ENCODE data around the gene CUL7. TPM values are rescaled to one million over a fixed set of nuclear protein-coding genes. Genes with fewer than 3 reads are reported as not detected.

The CUL7 gene
- total RNA-seq, 1 donor from 2014 or later = 7.0 TPM

DNA sequence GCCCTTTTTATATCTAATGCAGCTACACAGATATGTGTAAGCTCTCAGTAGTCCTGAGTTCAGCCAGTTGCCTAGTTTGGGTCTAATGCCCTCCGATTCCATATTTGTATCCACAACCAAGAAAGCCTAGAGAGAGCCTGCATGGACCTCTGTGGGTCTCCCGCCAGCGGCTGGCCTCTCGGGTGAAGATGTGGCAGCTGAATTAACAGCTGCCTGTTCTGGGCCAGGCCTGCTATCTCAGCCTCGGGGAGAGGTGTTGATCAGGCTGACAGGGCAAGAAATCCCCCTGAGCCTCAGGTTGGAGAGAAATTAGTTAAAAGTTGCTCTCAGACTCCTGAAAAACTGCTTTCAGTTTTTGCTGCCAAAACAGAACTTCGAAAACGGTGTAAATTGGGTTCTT lies 42.3 kb upstream of the CUL7 start:
- Histone ChIP-seq H3K36me3 (no peaks in the 10 kb centered on the region), H3K9me3 (replicated peaks) (no peaks in the 10 kb centered on the region), H3K4me3 (no peak overlapping the region), H3K27me3 (ENCODE audit: low read depth) (no peaks in the 10 kb centered on the region), H3K27ac (replicated peaks) (no peak overlapping the region), H3K4me1 (peaks cover 9% of the 10 kb centered on the region)
- TF ChIP-seq, protein P1, sequence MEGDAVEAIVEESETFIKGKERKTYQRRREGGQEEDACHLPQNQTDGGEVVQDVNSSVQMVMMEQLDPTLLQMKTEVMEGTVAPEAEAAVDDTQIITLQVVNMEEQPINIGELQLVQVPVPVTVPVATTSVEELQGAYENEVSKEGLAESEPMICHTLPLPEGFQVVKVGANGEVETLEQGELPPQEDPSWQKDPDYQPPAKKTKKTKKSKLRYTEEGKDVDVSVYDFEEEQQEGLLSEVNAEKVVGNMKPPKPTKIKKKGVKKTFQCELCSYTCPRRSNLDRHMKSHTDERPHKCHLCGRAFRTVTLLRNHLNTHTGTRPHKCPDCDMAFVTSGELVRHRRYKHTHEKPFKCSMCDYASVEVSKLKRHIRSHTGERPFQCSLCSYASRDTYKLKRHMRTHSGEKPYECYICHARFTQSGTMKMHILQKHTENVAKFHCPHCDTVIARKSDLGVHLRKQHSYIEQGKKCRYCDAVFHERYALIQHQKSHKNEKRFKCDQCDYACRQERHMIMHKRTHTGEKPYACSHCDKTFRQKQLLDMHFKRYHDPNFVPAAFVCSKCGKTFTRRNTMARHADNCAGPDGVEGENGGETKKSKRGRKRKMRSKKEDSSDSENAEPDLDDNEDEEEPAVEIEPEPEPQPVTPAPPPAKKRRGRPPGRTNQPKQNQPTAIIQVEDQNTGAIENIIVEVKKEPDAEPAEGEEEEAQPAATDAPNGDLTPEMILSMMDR (IDR thresholded peaks at IDR 0.05; ENCODE audit: borderline replicate concordance) = no peak
- no peak for DNase-seq
- intact Hi-C loops (cut with micrococcal nuclease) = no loop called here

DNA sequence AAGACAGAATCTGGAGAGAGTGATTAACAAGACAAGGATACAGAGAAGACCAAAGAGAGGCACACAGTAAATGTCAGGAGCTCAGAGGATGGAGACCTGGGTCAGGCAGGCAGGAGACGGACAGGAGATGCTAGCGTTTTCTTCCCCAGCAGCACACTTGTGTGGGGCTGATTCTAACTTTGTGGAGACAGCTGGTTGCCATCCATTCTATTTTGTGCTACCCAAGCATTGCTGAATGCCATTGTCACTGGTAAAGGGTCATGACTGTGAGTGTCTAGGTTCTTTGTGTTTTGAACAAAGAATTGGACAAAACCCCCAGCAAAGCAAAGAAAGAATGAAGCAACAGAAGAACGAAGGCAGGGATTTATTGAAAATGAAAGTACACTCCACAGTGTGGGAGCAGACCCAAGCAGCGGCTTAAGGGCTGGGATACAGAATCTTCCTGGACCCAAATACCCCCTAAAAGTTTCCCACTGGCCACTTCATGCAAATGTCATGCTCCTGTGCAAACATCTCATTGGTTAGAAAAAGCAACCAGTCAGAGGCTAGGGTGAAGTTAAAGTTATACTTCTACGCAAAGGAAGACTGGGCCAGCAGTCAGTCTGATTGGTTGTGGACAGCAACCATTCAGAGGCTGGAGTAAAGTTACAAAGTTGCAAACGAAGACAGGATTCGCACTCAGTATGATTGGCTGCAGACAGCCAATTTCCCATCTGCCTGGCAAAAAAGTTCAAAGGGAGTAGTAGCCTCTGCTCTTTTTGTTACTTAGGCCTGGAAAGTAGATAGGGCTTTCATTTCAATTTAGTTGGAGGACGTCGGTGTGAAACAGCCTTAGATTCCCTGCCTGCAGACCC lies 40.0 kb upstream of the CUL7 start:
- Histone ChIP-seq H3K36me3 (no peaks in the 10 kb centered on the region), H3K27me3 (ENCODE audit: low read depth) (no peaks in the 10 kb centered on the region), H3K27ac (replicated peaks) (peak overlapping the region; percentile 24), H3K4me3 (peak overlapping the region; percentile 48), H3K9me3 (replicated peaks) (no peaks in the 10 kb centered on the region), H3K4me1 (peaks cover 9% of the 10 kb centered on the region)
- TF ChIP-seq, protein P1 (IDR thresholded peaks at IDR 0.05; ENCODE audit: borderline replicate concordance) = no peak
- DNase-seq = no peak
- intact Hi-C loops (cut with micrococcal nuclease) = no loop called here

DNA sequence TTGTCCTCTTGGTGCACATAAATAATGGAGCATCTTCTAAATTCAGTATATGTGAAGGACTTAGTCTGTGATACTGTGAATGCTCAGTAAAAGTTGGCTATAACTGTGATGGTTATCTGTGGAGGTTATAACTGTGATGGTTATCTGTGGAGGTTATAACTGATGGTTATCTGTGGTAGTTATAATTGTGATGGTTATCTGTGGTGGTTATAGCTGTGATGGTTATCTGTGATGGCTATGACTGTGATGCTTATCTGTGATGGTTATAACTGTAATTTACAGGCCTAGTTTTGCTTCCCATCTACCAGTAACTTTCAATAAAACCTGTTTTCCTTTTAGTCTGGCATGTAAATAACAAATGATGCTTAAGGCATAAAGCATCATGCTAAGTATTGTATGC lies 39.0 kb upstream of the CUL7 start:
- no peaks in the 10 kb centered on the region for H3K36me3 ChIP-seq
- H3K27me3 ChIP-seq (ENCODE audit: low read depth) = no peaks in the 10 kb centered on the region
- peaks cover 9% of the 10 kb centered on the region for H3K4me1 ChIP-seq
- TF ChIP-seq, protein P1 (IDR thresholded peaks at IDR 0.05; ENCODE audit: borderline replicate concordance) = no peak
- intact Hi-C loops (cut with micrococcal nuclease) = no loop called here
- H3K4me3 ChIP-seq = no peak overlapping the region
- H3K9me3 ChIP-seq (replicated peaks) = no peaks in the 10 kb centered on the region
- no peak overlapping the region for H3K27ac ChIP-seq (replicated peaks)
- no peak for DNase-seq

DNA sequence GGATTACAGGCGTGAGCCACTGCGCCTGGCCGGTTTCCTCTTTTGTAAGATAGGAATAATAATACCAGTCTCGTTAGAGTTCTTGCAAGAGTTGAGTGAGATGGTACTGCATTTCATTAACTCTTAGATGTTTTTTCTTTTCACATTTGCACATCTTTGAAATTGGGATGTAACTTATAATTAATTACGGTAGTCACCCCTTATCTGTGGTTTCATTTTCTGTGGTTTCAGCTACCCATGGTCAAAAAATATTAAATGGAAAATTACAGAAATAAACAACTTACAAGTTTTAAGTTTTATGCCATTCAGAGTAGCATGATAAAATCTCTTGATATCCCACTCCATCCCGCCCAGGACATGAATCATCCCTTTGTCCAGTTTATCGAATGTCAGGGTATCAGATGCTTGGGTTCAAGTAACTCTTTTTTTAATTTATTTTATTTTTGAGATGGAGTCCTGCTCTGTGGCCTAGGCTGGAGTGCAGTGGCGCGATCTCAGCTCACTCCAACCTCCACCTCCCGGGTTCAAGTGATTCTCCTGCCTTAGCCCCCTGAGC lies 37.9 kb upstream of the CUL7 start:
- Histone ChIP-seq H3K27me3 (ENCODE audit: low read depth) (no peaks in the 10 kb centered on the region), H3K4me1 (peaks cover 2% of the 10 kb centered on the region), H3K36me3 (no peaks in the 10 kb centered on the region), H3K9me3 (replicated peaks) (no peaks in the 10 kb centered on the region), H3K27ac (replicated peaks) (no peak overlapping the region), H3K4me3 (no peak overlapping the region)
- intact Hi-C loops (cut with micrococcal nuclease) = no loop called here
- TF ChIP-seq, protein P1 (IDR thresholded peaks at IDR 0.05; ENCODE audit: borderline replicate concordance) = no peak
- DNase-seq = no peak

DNA sequence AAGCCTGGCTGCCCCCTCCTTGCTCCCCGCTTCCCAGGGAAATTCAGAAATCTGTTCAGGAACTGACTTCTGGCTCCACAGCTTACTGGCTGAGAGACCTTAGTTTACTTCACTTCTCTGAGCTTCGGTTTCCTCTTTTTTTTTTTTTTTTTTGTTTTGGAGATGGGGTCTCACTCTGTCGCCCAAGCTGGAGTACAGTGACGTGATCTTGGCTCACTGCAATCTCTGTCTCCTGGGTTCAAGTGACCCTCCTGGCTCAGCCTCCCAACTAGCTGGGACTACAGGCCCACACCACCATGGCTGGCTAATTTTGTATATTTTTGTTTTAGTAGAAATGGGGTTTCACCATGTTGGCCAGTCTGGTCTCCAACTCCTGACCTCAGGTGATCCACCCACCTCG lies 37.4 kb upstream of the CUL7 start:
- Histone ChIP-seq H3K27ac (replicated peaks) (no peak overlapping the region), H3K36me3 (no peaks in the 10 kb centered on the region), H3K9me3 (replicated peaks) (no peaks in the 10 kb centered on the region), H3K4me3 (no peak overlapping the region), H3K27me3 (ENCODE audit: low read depth) (no peaks in the 10 kb centered on the region), H3K4me1 (no peaks in the 10 kb centered on the region)
- no peak for DNase-seq
- intact Hi-C loops (cut with micrococcal nuclease) = no loop called here
- TF ChIP-seq, protein P1 (IDR thresholded peaks at IDR 0.05; ENCODE audit: borderline replicate concordance) = no peak
